MM.1S (cell line): ENCODE data around the gene FARSA.

Source experiments
- CTCF ChIP-seq: fragments of 300-600 bp; sonication (generic); IDR thresholded peaks from 2 replicates; pipeline ENCODE4 v1.5.1; 2016; ENCODE audit warnings: antibody characterized with exemption, low read length, mixed read lengths
- EZH2 ChIP-seq: fragments of 300-600 bp; sonication (generic); optimal IDR thresholded peaks from 2 replicates; pipeline ENCODE3; 2017; ENCODE audit warnings: low read depth, mild to moderate bottlenecking, antibody characterized with exemption, low read length, mixed read lengths

GRCh38 chr19:12884202-12884601 is 49.3 kb downstream of the FARSA start:
- TF ChIP-seq CTCF (no peak), EZH2 (no peak)
